Stimulated activated CD4-positive, alpha-beta T cell treated with anti-CD3 and anti-CD28 coated beads, Interleukin-4, amount 100 ng/mL, for 1 hour (primary cell): Measurements from ENCODE around the gene LIMS2.

ENCODE experiments used
- DNase-seq: peaks from one replicate; pipeline ENCODE4 v3.0.0-alpha.2; 2020

The LIMS2 gene

DNA sequence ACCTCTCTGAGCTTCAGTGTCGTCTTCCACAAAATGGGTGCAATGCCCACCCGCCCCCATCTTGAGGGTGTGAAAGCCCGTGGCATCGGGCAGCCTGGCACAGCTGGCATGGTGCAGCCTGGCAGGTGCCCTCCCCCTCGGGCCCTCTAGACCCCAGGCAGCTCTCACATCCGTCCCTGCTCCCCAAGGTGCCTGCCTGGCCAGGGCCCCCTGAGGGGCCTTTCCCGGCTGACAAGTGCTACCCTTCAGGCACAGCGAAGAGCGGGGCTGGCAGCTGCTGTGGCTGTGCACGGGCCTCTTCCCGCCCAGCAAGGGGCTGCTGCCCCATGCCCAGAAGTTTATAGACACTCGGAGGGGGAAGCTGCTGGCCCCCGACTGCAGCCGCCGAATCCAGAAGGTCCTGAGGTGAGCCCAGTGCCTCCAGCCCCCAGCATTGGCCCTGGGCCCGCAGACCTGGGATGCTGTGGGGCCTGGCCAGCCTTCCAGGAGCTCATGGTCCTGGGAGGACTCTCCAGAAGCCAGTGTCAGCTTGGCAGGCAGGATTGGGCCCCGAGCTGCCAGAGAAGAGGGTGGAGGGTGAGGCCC is 43.2 kb downstream of the LIMS2 start:
- no peak for DNase-seq

DNA sequence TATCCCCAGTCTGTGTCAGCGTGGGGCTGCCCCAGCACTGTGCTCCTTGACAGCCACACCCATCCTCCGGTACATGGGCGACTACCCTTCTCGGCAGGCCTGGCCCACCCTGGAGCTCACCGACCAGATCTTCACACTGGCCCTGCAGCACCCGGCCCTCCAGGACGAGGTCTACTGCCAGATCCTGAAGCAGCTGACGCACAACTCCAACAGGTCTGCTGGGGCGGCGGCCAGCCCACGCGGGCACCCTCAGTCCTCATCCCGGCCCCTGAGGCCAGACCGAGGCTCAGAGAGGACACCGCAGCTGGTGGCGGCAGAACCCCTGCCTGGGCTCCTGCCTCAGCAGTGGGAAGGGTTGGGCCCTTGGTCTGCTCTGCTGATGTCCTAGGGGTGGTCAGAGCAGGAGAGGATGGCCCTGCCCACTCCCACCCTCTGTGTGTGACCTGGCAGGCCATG is 43.8 kb downstream of the LIMS2 start:
- no peak for DNase-seq

DNA sequence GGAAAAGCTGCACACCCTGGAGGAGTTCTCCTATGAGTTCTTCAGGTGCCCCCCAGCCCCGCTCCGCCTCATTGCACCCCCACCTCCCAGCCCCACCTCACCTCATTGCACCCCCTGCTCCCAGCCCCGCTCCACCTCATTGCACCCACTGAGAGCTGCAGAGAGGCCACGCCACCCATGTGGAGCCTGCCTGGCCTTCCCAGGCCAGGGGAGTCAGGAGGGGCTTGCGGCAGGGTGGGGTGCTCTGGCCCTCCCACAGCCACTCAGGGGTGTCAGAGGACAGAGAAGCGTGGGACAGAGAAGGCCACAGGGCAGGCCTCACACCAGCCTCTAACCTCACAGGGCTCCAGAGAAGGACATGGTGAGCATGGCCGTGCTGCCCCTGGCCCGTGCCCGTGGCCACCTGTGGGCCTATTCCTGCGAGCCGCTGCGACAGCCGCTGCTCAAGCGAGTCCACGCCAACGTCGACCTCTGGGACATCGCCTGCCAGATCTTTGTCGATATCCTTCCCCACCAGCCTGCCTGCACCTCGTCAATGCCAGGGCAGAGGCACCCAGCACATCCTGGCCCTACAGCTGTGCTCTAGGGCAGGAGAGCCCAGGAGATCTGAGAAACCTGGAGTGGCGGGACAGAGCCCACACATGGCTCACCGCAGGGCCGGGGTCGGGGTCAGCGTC is 44.3 kb downstream of the LIMS2 start:
- DNase-seq: no peak

DNA sequence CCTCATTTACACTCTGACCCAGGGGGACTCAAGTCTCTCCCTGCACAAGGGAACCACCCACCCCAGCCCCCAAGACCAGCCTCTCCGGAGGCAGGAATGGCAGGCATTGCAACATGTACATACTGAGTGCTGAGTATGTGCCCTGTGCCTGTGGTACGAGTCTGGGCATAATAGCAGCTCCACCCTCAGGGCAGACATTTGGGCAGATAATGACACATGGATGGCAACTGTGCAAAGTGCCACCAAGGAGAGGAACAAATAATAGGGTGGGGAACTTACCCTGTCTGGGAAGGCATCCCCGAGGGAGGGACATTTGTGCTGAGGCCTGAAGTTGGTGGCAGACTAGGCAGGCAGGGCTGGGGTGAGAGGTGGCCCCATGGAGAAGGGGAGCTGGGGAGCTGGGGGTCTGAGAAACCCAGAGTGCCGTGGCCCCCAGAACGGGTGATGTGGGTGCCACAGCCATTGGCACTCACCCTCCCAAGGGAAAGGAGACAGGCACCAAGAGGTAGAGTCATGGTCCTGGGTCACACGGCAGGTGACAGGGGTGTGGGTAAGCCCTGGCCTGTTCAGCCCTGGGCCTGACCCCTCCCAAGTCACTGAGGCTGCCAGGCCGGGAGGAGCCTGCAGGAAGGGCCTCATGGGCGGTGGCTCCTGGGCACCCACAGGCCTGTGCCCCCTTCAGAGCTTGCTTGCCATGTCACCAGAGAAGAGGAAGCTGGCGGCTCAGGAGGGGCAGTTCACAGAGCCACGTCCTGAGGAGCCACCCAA is 45.0 kb downstream of the LIMS2 start:
- DNase-seq: no peak

DNA sequence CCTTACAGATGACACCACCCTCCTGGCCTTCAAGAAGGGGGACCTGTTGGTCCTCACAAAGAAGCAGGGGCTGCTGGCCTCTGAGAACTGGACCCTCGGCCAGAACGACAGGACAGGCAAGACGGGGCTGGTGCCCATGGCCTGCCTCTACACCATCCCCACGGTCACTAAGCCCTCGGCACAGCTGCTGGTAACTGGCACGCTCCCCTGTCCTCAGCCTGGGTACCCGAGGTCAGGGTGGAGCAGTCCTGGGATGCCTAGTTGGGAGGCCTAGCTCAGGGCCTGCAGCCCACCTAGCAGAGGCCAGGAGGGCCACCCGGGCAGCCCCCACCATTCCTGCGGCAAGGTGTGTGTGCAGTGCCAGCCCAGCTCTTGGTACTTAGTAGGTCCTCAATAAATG is 45.7 kb downstream of the LIMS2 start:
- no peak for DNase-seq

DNA sequence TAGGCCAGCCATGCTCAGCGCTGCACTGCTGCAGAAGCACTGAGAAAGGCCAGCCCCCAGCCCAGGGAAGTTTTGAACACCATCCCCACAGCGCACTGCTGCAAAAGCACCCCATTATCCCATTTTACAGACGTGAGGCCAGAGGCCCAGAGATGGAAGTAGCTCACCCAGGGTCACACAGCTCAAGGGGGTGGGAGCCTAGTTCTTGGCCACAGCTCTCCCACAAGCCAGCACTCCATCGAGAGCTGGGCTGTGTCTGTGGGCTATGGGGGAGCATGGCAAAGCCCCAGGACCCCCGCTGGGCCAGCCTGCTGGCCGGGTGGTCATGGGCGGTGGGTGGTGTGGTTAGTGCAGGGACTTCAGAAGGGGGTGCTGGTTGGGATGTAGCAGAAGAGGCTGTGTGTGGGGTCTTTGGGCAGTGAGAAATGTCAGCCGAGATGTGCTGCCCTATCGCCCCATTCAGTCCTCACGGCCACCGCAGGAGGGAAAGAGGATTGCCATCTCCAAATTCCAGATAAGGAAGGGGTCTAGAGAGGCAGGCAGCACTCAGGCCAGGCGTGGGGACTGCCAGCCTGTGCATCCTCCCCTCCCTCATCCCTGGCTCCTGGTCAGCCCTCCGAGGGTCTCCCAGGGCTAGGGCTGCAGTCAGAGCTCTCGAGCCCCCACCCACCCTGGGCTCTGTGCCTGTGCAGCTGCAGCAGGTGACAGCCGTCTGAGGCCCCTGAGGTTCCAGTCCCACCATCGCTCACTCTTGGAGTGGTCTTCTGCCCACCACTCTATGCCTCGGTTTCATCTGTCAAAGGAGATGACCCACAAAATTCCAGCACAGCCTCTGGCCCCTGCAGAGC is 46.3 kb downstream of the LIMS2 start:
- DNase-seq: no peak

DNA sequence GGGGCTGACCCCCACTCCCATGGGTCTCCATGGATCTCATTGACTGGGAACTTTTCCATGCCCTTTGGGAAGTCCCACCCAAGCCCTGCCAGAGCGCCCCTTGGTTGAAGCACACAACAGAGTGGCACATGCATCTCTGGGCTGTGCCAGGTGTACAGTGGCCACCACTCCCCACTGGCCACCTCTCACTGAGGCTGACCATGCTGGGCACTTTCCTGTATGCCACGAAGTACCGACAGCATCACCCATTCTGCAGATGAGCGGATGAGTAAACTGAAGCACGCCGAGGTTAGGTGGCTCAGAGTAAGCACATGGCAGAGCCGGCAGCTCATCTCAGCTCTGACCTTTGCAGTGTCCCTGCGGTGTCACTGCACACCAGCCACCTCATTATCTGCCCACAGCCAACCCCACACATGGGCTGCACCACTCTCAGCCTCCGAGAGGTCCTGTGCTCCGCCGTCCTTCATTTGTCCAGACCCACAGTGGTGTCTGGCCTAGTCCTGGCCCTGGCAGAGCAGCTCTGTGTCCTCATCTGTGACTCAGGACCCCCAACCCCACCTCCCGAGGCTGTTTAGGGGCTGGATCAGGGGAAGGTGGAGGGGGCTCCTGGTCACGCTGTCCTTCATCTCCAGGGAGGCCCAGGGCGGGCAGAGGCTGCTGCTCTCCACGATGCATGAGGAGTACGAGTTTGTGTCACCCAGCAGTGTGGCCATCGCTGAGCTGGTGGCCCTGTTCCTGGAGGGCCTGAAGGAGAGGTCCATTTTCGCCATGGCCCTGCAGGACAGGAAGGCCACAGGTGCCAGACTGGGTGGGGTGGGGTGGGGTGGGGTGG is 47.4 kb downstream of the LIMS2 start:
- no peak for DNase-seq

DNA sequence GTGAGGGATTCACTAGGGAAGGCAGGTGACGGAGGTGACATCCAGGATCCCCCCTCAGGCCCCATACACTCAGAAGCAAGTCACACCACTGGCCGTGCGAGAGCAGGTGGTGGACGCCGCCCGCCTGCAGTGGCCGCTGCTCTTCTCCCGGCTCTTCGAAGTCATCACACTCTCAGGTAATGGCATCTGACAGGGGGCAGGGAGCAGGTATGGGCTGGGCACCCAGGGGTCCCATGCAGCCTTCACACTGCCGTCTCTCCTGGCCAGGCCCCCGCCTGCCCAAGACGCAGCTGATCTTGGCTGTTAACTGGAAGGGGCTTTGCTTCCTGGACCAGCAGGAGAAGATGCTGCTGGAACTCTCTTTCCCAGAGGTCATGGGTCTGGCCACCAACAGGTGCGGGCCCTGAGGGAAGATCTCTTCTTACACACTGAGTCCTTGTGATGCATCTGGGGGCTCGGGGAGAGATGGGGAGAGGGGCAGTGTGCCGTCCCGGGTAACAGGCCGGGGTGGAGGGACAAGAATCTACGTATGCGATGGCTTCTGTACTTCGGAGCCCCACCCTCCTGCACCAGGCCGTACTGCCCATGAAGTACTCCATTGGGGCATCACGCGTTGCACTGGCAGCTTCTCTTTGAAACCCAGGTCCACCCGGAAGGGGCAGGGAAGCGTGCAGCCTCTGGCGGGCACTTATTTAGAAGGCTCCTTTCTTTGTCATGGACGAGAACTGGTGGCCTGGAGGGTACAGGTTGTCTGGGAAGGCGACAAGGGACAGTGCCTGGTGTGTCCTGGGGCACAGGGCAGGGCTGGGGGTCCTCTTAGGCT is 48.2 kb downstream of the LIMS2 start:
- no peak for DNase-seq

DNA sequence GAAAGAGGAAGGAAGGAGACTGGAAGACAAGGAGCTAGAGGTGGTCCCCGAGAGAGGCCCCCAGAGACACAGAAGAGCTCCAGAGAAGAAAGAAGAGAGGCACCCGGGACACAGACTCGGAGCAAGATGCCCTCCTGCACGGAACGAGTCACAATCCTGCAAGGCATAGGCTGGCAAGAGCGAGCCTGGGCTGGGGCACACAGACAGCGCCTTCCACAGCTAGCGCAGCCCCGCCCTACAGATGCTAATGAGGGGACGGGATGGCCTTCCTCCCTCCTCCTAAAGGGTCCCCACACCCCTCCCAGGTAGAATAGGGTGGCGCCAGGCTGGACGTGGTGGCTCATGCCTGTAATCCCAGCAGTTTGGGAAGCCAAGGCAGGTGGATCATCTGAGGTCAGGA is 49.2 kb downstream of the LIMS2 start:
- DNase-seq: no peak

DNA sequence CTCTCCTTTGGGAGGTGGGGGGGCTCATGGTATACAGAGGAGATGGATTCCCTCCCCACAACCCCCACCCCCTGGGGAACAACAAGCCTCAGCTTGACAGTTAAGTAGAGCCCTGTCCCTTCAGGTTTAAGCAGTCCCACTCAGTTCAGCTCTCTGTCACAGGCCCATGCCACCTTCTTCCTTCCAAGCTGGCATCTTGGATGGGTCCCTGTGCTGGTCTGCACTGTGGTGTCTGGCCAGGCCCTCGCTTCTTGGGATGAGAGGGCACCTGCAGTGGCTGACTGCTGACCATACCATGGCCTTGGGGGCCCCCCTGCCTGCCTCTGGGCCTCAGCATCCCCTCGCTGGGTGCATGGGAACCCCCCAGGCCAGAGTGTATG is 49.8 kb downstream of the LIMS2 start:
- DNase-seq: no peak

DNA sequence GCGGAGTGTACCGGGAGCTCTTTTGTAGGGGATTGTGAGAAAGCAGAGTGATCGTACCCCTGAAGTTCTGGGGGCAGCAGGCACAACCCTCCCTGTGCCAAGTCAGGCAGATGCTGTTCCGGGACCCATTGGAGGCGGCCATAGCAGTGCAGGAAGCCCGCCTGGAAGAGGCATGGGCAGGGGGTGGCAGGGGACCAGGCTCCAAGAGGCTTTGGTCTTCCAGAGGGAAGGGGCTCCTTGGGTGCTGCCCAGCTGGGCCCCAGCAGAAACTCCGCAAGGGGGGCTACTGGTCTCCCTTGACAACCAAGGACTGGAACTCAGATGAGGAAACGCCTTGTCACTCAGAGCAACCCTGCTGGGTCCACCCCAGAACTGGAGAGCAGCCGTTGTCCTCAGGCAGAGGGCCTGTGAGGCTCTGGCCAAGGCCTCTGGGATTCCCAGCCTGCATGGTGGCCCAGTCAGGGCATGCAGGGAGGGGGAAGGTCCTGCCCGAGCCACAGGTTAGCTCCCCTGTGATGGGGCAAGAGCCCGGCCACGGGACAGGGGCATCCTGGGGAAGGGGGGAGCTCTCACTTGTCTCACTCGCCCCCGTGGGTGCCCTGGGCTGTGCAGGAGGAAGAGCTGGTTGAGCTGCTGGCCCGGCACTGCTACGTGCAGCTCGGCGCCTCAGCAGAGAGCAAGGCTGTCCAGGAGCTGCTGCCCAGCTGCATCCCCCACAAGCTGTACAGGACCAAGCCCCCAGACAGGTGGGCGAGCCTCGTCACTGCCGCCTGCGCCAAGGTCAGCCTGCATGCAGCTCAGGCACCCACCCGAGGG is 50.4 kb downstream of the LIMS2 start:
- no peak for DNase-seq

DNA sequence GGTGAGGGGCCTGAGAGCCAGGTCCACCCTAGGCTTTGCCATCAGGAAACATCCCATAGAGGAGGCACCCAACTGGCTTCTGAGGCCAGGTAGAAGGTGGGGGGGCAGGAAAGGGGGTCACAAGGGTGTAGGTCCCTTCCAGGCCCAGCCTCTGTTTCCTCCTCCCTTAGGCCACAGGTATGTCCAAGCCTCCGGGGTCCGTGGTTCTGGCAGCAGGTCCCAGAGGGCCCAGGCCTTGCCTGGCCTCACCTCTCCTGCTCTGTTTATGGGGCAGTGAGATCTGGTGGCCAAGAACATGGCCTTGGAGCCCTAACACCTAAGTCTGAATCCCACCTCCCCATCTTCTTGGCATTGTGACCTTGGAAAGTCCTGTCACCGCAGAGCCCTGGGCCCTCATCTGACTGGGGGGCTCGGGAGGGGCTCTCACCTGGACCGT is 51.0 kb downstream of the LIMS2 start:
- no peak for DNase-seq

DNA sequence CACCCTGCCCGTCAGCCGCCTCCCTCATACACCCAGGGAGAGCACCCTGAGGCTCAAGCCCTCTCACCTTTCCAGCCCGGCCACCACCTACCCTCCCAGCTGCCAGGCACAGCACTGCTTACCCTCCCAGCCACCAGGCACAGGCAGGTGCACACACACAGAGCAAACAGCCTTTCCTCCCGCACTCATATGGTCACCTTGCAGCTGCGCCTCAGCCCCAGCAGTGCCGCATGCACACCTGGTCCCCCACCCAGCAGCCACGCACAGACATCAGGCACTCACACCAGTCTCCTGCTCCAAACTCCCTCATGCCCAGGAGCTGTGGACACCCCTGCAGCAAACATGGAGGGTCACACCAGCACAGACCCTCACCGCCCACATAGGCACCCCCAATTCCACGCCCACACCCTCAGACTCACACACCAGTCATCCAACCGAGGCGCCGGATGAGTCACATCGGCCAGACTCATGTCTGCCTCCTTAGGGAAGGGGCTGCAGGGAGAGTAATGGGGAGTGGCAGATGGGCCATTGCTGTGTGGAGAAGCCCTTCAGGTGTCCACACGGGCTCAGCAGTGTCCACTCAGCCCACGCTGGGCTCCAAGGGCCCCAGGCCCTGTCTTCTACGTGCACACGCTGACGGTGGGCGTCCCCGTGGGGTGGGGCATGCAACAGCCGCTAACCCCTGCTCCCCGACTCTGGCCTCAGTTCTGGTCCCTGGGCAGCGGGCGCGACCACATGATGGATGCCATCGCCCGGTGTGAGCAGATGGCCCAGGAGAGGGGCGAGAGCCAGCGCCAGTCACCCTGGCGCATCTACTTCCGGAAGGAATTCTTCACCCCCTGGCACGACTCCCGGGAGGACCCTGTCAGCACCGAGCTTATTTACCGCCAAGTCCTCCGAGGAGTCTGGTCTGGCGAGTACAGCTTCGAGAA is 51.7 kb downstream of the LIMS2 start:
- no peak for DNase-seq

DNA sequence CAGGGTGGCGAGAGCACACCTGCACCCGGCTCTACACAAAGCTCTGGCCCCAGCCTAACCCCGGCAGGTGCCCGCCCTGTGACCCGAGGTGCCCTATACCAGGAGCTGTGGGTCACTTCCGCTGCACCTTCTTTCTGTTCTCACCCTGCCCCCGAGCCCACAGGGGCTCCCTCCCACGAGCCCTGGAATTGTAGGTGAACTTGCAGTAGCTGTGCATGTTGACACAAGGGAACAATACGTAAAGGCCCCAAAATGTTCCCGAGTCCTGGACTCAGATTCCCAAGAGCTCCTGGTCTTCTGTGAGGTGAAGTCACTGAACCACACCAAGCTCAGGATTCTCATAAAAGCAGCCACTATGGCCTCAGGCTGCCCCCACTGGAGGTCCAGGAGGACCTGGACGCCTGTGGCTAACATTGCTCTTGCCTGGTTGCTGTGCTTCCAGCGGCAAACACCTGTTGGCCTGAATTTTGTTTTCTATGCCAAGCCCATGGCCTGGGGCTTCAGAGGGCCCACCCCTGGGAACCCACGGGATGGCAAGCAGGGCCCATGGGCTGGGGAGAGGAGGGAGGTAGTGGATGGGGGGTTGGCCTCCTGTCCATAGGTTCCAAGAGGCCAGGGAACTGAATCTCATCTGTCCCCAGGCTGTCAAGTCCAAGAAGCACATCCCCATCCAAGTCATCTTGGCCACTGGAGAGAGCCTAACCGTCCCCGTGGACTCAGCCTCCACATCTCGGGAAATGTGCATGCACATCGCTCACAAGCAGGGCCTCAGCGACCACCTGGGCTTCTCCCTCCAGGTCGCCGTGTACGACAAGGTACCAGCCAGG is 52.6 kb downstream of the LIMS2 start:
- no peak for DNase-seq

DNA sequence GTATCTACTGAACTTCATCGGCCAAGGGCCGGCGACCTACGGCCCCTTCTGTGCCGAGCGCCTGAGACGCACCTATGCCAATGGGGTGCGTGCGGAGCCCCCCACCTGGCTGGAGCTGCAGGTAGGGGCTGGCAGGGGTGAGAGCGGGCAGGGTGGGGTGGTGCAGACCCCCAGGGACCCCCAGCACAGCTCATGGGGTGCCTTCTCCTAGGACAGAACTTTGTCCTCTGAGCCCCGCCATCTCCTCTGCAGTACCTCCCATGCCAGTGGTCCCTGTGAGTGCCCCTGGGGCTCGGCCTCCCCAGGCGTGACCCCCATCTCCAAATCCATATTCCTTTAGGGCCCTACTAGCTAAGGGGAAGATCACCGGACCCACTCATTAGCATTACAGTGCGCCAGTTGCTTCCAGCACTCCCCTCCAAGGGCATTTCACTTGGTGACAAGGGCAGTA is 53.3 kb downstream of the LIMS2 start:
- DNase-seq: no peak

DNA sequence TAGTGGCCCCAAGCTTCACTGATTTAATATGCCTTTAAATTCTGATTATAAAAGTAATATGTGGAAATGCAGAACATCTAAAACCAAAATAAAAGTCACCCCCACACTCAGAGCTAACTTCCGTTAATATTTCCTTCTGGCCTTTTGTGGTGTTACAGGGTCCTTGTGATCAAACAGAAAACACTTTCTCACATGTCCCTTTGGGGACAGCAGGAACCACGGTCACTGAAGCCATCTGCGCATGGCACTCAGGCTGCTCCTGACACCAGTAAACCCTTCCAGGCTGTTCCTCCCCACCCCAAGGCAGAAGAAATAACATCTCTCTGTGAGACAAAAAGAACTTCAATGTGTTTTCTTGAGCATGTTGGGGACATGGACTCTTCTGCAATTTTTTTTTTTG is 54.5 kb downstream of the LIMS2 start:
- no peak for DNase-seq

DNA sequence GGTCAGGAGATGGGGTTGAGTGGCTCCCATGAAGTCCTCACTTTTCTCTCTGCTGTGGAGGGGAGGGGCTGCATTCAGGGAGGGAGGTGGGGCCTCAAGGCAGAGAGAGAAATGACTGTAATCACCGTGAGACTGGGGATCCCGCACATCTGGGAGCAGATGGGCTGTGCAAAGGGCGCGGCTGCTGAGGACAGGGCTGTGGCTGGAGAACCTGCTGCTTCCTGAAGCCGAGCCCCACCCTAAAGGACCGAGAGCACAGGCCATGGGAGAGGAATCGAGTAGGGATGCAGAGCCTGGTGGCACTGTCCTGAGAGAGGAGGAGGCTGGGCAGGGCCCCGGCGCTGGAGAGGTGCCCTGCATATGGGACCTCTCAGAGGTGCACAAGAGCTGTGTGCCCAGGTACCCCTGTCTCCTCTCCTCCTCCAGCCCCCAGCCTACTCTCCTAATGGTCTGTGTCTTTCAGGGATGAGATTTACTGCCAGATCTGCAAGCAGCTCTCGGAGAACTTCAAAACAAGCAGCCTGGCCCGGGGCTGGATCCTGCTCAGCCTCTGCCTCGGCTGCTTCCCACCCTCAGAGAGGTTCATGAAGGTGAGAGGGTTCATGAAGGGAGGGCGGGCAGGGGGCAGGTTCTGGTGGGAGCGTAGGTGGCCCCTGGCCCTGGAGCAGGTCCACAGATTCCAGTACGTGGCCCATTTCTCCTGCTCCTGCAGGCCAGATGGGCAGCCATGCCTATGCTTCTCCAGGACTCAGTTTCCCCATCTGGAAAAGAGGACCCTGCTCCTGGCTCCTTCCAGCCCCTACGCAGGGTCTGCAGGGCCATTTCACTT is 55.2 kb downstream of the LIMS2 start:
- no peak for DNase-seq
